ENCODE results near the gene CTNND1. TPM values are rescaled to one million over a fixed set of nuclear protein-coding genes. Genes with fewer than 3 reads are reported as not detected.

The CTNND1 gene
- total and polyA plus RNA-seq, 2 experiments from 2014 or later: 66.9 to 101 TPM

GRCh38 chr11:57805780-57806179 lies 44.2 kb downstream of the CTNND1 start:
- Histone ChIP-seq H3K9me3 (ENCODE audit: low read depth) (no peaks in the 10 kb centered on the region), H3K79me2 (ENCODE audit: insufficient read depth) (peaks cover 92% of the 10 kb centered on the region), H3K9me2 (ENCODE audit: insufficient read depth) (no peaks in the 10 kb centered on the region), H3F3A (ENCODE audit: insufficient read depth) (peaks cover 20% of the 10 kb centered on the region), H3K4me3 (no peak overlapping the region), H3K36me3 (ENCODE audit: low read depth) (peaks cover 87% of the 10 kb centered on the region), H3K9ac (no peak overlapping the region), H3K27ac (no peak overlapping the region), H3K27me3 (replicated peaks; ENCODE audit: insufficient read depth) (no peaks in the 10 kb centered on the region), H3K4me1 (ENCODE audit: insufficient read depth) (peaks cover 8% of the 10 kb centered on the region; the same call in 1 of the 2 replicates), H2AFZ (no peak overlapping the region), H4K20me1 (ENCODE audit: insufficient read depth) (no peaks in the 10 kb centered on the region; the same call in 1 of the 2 replicates), H3K4me2 (ENCODE audit: unreplicated experiment) (no peak overlapping the region)
- WGBS, 2 experiments (ENCODE audit: low coverage in 1 of 2, low lambda C conversion rate in 2 of 2, missing lambda C conversion rate in 2 of 2): 97 to 100% methylated on average over 3 of the region's 3 CpGs
- no peak for DNase-seq
- in situ Hi-C loops (cut with MboI): loop anchor here (10.0 kb wide), 1 partner anchor 51 kb away; the partner anchor contains the start of gene BTBD18
- TF ChIP-seq EZH2 (IDR thresholded peaks at IDR 0.05; ENCODE audit: insufficient read depth, poor library complexity, severe bottlenecking): no peak
- no peak for TF ChIP-seq EZH2phosphoT487 (IDR thresholded peaks at IDR 0.05; ENCODE audit: insufficient read depth, low read depth)

GRCh38 chr11:57812634-57813033 lies 51.0 kb downstream of the CTNND1 start:
- Histone ChIP-seq H3K27me3 (replicated peaks; ENCODE audit: insufficient read depth) (no peaks in the 10 kb centered on the region), H4K20me1 (ENCODE audit: insufficient read depth) (no peaks in the 10 kb centered on the region), H3F3A (ENCODE audit: insufficient read depth) (no peaks in the 10 kb centered on the region), H3K9me3 (ENCODE audit: low read depth) (no peaks in the 10 kb centered on the region), H3K36me3 (ENCODE audit: low read depth) (peaks cover 97% of the 10 kb centered on the region), H3K27ac (no peak overlapping the region), H3K4me2 (ENCODE audit: unreplicated experiment) (no peak overlapping the region), H2AFZ (no peak overlapping the region), H3K9ac (no peak overlapping the region), H3K4me3 (no peak overlapping the region), H3K79me2 (ENCODE audit: insufficient read depth) (peaks cover 33% of the 10 kb centered on the region), H3K4me1 (ENCODE audit: insufficient read depth) (no peaks in the 10 kb centered on the region), H3K9me2 (ENCODE audit: insufficient read depth) (no peaks in the 10 kb centered on the region)
- DNase-seq: no peak
- in situ Hi-C loops (cut with MboI): no loop called here
- WGBS, 2 experiments (ENCODE audit: low coverage in 1 of 2, low lambda C conversion rate in 2 of 2, missing lambda C conversion rate in 2 of 2): 95 to 97% methylated on average over 6 of the region's 6 CpGs
- TF ChIP-seq EZH2 (IDR thresholded peaks at IDR 0.05; ENCODE audit: insufficient read depth, poor library complexity, severe bottlenecking) (no peak), EZH2phosphoT487 (IDR thresholded peaks at IDR 0.05; ENCODE audit: insufficient read depth, low read depth) (no peak)

DNA sequence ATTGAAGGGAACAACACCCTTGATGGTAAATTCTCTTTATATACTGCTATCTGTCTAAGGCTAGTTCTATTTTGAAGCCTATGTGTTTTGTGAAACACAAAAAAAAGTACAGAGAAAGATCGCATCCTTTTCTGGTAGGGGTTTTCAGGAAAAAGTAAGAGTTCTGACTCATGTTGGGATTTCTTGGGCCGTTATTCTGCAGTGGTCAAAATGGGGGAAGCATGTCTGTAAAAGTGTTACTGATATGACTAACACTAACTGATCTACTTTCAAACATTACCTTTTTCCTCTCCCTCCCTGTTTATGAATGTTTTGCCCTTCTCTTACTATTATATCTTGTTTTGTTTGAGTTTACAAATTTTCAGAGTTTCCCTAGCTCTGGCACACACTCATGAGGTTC lies 53.9 kb downstream of the CTNND1 start:
- H3K9ac ChIP-seq: no peak overlapping the region
- TF ChIP-seq EZH2 (IDR thresholded peaks at IDR 0.05; ENCODE audit: insufficient read depth, poor library complexity, severe bottlenecking) (no peak), EZH2phosphoT487 (IDR thresholded peaks at IDR 0.05; ENCODE audit: insufficient read depth, low read depth) (no peak)
- in situ Hi-C loops (cut with MboI): no loop called here
- no peak for DNase-seq
- no peak overlapping the region for H3K27ac ChIP-seq
- H3K4me2 ChIP-seq (ENCODE audit: unreplicated experiment): no peak overlapping the region
- no peaks in the 10 kb centered on the region for H3F3A ChIP-seq (ENCODE audit: insufficient read depth)
- no peaks in the 10 kb centered on the region for H3K9me3 ChIP-seq (ENCODE audit: low read depth)
- H3K27me3 ChIP-seq (replicated peaks; ENCODE audit: insufficient read depth): no peaks in the 10 kb centered on the region
- H3K36me3 ChIP-seq (ENCODE audit: low read depth): peaks cover 90% of the 10 kb centered on the region
- no peaks in the 10 kb centered on the region for H4K20me1 ChIP-seq (ENCODE audit: insufficient read depth)
- H3K9me2 ChIP-seq (ENCODE audit: insufficient read depth): no peaks in the 10 kb centered on the region
- no peak overlapping the region for H2AFZ ChIP-seq
- peaks cover 8% of the 10 kb centered on the region for H3K79me2 ChIP-seq (ENCODE audit: insufficient read depth)
- no peak overlapping the region for H3K4me3 ChIP-seq
- 73 to 74% methylated on average over 2 of the region's 2 CpGs for WGBS, 2 experiments (ENCODE audit: low coverage in 1 of 2, low lambda C conversion rate in 2 of 2, missing lambda C conversion rate in 2 of 2)
- no peaks in the 10 kb centered on the region for H3K4me1 ChIP-seq (ENCODE audit: insufficient read depth)

DNA sequence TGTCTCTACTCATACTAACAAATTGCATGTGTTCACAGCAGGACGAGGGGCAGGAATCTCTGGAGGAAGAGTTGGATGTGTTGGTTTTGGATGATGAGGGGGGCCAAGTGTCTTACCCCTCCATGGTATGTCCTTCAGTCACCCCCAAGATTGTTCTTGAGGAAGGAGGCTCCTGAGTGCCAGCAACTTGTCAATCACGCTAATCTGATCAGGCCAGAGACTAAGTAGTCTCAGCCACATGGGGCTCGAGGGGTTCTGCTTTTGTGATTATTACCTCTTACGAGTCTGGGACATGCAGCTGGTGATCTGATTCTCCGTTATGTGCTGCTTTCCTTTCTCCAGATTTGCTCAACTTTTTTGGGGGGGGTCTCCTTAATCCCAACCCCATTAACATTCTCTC lies 54.3 kb downstream of the CTNND1 start:
- no peak overlapping the region for H3K27ac ChIP-seq
- H3K9ac ChIP-seq: no peak overlapping the region
- H3K4me2 ChIP-seq (ENCODE audit: unreplicated experiment): no peak overlapping the region
- H3K4me1 ChIP-seq (ENCODE audit: insufficient read depth): no peaks in the 10 kb centered on the region
- H2AFZ ChIP-seq: no peak overlapping the region
- no peak for DNase-seq
- 94 to 98% methylated on average over 5 of the region's 5 CpGs for WGBS, 2 experiments (ENCODE audit: low coverage in 1 of 2, low lambda C conversion rate in 2 of 2, missing lambda C conversion rate in 2 of 2)
- H3K9me3 ChIP-seq (ENCODE audit: low read depth): no peaks in the 10 kb centered on the region
- no peak for TF ChIP-seq EZH2phosphoT487 (IDR thresholded peaks at IDR 0.05; ENCODE audit: insufficient read depth, low read depth)
- no peak for TF ChIP-seq EZH2 (IDR thresholded peaks at IDR 0.05; ENCODE audit: insufficient read depth, poor library complexity, severe bottlenecking)
- H3K27me3 ChIP-seq (replicated peaks; ENCODE audit: insufficient read depth): no peaks in the 10 kb centered on the region
- peaks cover 86% of the 10 kb centered on the region for H3K36me3 ChIP-seq (ENCODE audit: low read depth)
- H4K20me1 ChIP-seq (ENCODE audit: insufficient read depth): no peaks in the 10 kb centered on the region
- peaks cover 4% of the 10 kb centered on the region; the same call in 1 of the 2 replicates for H3K79me2 ChIP-seq (ENCODE audit: insufficient read depth)
- no peaks in the 10 kb centered on the region for H3K9me2 ChIP-seq (ENCODE audit: insufficient read depth)
- H3F3A ChIP-seq (ENCODE audit: insufficient read depth): 0 out of 2 replicates have a peak, but pooled peaks cover 3% of the 10 kb centered on the region
- in situ Hi-C loops (cut with MboI): no loop called here
- H3K4me3 ChIP-seq: no peak overlapping the region

- WGBS, 2 experiments (ENCODE audit: low coverage in 1 of 2, low lambda C conversion rate in 2 of 2, missing lambda C conversion rate in 2 of 2): 97 to 100% methylated on average over 1 of the region's 1 CpG
- Histone ChIP-seq H3K4me1 (ENCODE audit: insufficient read depth) (no peaks in the 10 kb centered on the region), H4K20me1 (ENCODE audit: insufficient read depth) (no peaks in the 10 kb centered on the region), H3K79me2 (ENCODE audit: insufficient read depth) (no peaks in the 10 kb centered on the region), H2AFZ (no peak overlapping the region), H3K9me3 (ENCODE audit: low read depth) (no peaks in the 10 kb centered on the region), H3K4me3 (no peak overlapping the region), H3K27ac (no peak overlapping the region), H3K9me2 (ENCODE audit: insufficient read depth) (no peaks in the 10 kb centered on the region), H3K36me3 (ENCODE audit: low read depth) (peaks cover 58% of the 10 kb centered on the region), H3K4me2 (ENCODE audit: unreplicated experiment) (no peak overlapping the region), H3F3A (ENCODE audit: insufficient read depth) (peaks cover 18% of the 10 kb centered on the region), H3K9ac (no peak overlapping the region), H3K27me3 (replicated peaks; ENCODE audit: insufficient read depth) (no peaks in the 10 kb centered on the region)
- no peak for TF ChIP-seq EZH2phosphoT487 (IDR thresholded peaks at IDR 0.05; ENCODE audit: insufficient read depth, low read depth)
- TF ChIP-seq EZH2 (IDR thresholded peaks at IDR 0.05; ENCODE audit: insufficient read depth, poor library complexity, severe bottlenecking): no peak
- in situ Hi-C loops (cut with MboI): no loop called here
- DNase-seq: no peak
Observed at GRCh38 chr11:57818812-57819211, 57.2 kb downstream of the CTNND1 start.

Measured in GM23248 (cell line).